Measurements from ENCODE around the gene ZBTB34.

ZBTB34 gene

DNA sequence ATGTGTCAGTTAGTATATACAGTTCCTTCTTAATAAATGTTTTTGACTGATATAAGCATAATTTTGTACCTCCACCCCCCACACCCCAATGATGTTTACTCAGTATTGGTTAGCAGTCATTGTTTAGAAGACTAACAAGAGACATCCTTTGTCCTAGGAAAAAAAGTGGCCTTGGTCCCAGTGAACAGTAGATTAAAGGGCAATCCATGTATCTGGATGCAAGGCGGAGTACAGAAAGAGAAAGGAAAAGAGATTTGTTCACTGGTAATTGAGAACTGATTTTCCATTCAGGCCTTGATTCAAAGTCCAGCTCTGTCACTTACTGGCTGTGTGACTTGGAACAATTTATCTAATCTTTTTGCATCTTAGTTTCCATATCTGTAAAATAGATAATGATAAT lies 58.8 kb downstream of the ZBTB34 start:
- DNase-seq (ENCODE audit: low spot score), result no peak

- DNase-seq (ENCODE audit: low spot score), result no peak
These were observed 65.4 kb downstream of the ZBTB34 start for GRCh38 chr9:126925876-126926275.

GRCh38 chr9:126926364-126926763 lies 65.9 kb downstream of the ZBTB34 start:
- no peak for DNase-seq (ENCODE audit: low spot score)

DNA sequence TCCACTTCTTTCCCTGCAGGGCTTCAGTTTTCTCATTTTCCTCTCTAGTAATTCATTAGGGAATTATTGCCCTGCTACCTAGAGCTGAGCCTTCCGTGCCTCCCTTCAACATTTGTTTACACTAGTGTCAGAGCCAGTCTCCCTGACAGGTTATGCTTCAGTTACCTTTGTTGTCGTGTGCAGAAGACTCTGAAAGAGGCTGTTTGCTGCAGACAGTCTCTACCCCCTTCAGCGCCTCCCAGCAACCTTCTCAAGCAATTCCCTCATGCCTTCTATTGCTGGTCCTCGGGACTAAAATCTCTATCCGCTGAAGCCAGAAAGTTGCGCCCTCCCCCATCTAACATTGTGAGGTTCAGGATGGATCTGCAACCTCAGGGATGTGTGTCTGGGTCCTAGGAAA lies 67.0 kb downstream of the ZBTB34 start:
- DNase-seq (ENCODE audit: low spot score), result no peak

GRCh38 chr9:126932871-126933321 lies 72.5 kb downstream of the ZBTB34 start:
- no peak for DNase-seq (ENCODE audit: low spot score)

GRCh38 chr9:126933334-126933980 lies 73.0 kb downstream of the ZBTB34 start:
- DNase-seq (ENCODE audit: low spot score), result no peak

GRCh38 chr9:126934441-126934840 lies 74.0 kb downstream of the ZBTB34 start:
- DNase-seq (ENCODE audit: low spot score), result no peak

All from HuH-7 (cell line).